D721Med (cell line): Measurements from ENCODE around the gene GNMT.

ENCODE experiments used
- DNase-seq: peaks from one replicate; pipeline ENCODE4 v3.0.0; 2011; ENCODE audit warnings: low spot score; ENCODE audit not compliant: insufficient read length
- FAIRE-seq: peaks from 2 replicates; lab custom pipeline; 2011; peaks lifted over from hg19 to GRCh38; lab: Jason Lieb, UNC
- TF ChIP-seq, protein P1 (sequence below): IDR thresholded peaks from 2 replicates; pipeline ENCODE4 v1.5.1; 2012; ENCODE audit warnings: mild to moderate bottlenecking, control low read depth; ENCODE audit not compliant: insufficient read depth; ENCODE audit errors: missing control alignments

GNMT gene

DNA sequence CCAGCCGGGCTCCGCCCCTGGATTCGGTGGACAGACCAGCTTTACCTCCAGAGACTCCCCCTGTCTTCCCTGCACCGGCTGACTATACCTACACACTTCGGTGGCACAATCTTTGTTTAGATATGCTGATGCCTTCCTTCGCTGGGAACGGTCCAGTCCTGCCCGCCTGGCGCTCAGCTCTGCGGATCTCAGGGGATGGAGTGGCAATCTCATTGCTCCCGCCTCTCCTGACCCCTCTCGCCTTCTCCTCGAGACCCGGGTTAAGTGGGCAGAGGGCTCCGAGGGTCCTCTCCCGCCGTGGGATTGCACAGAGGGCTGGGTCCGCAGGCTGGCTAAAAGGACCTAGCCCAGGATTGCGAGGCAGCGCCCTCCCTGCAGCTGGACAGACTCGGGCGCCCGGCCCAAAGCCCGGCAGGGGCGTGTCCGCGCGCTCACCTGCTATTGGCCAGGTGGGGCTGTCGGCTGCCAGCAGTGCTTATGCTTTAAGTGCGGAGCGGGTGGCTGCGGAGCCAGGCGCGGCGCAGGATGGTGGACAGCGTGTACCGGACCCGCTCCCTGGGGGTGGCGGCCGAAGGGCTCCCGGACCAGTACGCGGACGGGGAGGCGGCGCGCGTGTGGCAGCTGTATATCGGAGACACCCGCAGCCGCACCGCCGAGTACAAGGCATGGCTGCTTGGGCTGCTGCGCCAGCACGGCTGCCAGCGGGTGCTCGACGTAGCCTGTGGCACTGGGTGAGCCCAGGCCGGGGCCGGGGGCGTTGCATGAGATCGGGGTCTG is at the start of gene GNMT:
GNMT (plus strand) TSS at position 512 of the 777 bp plus-strand sequence; CDS start at position 526, 14 bp downstream.
- no peak for FAIRE-seq
- DNase-seq: no peak
- TF ChIP-seq, protein P1, sequence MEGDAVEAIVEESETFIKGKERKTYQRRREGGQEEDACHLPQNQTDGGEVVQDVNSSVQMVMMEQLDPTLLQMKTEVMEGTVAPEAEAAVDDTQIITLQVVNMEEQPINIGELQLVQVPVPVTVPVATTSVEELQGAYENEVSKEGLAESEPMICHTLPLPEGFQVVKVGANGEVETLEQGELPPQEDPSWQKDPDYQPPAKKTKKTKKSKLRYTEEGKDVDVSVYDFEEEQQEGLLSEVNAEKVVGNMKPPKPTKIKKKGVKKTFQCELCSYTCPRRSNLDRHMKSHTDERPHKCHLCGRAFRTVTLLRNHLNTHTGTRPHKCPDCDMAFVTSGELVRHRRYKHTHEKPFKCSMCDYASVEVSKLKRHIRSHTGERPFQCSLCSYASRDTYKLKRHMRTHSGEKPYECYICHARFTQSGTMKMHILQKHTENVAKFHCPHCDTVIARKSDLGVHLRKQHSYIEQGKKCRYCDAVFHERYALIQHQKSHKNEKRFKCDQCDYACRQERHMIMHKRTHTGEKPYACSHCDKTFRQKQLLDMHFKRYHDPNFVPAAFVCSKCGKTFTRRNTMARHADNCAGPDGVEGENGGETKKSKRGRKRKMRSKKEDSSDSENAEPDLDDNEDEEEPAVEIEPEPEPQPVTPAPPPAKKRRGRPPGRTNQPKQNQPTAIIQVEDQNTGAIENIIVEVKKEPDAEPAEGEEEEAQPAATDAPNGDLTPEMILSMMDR: no peak

DNA sequence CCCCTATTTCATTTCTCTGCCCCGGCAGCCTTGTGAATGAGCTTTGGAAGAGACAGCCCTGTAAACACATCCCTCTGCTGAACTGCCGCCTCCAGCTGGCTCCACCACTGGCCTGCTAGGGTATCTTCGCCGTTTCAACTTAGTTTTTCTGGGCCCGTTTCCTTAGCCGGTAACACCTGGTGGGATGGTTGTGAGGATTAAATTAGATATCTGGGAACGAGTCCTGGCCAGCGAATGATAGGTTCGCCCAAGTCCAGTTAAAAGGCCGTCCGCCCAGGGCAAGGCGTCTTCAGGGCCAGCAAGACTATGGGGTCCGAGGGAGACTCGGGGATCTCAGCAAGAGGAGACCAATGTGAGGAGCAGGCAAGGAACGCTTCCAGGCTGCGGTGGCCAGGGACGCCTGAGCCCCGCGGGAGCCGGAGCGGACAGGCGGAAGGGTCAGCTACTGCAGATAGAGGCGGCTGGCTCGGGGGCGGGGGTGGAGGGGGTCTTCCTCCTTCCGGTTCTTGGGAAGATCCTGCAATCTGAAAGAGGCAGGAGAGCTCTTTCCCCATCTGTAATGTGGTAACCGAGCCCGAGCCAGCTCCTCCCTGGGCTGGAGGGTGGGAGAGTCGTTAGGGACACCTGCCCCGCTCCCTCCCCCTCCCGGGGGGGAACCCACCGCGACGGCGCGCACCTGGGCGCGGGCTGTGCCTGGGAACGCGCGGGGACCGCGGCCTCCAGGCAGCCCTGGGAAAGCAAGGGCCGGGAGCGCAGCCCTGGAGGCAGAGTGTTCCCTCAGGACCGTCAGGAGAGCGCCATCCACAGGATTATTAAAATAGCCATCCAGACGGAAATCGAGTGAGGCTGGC is 49.2 kb upstream of the GNMT start:
- no peak for FAIRE-seq
- DNase-seq: no peak
- TF ChIP-seq, protein P1: no peak

DNA sequence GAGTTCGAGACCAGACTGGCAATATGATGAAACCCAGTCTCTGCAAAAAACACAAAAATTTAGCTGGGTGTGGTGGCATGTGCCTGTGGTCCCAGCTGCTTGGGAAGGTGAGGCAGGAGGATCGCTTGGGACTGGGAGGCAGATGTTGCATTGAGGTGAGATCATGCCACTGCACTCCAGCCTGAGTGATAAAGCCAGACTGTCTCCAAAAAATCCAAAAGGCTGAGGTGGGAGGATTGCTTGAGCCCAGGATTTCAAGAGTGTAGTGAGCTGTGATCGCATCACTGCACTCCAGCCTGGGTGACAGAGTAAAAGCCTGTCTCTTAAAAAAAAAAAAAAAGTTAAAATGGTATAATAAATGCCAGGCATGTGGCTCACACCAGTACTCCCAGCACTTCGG is 46.0 kb upstream of the GNMT start:
- no peak for DNase-seq
- TF ChIP-seq, protein P1: no peak
- FAIRE-seq: no peak

DNA sequence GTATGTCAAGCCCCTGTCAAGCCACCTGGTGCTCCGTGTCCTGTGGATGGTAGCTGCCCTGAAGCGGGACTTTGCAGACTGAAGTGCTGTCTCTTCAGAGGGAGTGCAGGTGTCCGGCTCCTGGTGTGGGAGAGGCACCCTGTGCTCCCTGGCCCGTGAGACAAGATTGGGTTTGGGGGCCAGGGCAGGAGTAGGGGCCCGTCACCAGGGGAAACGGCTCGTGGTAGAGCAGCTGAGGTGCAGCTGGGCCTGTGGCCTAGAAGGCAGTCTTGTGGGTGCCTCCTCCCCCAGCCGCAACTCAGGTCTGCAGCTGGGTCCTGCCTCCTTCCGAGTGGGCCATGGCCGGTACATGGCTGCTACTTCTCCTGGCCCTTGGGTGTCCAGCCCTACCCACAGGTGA is 44.8 kb upstream of the GNMT start, which contains the start of gene PTCRA:
PTCRA (plus strand) TSS at position 322 of the 400 bp plus-strand sequence; CDS start at position 339, 17 bp downstream.
- DNase-seq (no peak), FAIRE-seq (no peak)
- TF ChIP-seq, protein P1: no peak

DNA sequence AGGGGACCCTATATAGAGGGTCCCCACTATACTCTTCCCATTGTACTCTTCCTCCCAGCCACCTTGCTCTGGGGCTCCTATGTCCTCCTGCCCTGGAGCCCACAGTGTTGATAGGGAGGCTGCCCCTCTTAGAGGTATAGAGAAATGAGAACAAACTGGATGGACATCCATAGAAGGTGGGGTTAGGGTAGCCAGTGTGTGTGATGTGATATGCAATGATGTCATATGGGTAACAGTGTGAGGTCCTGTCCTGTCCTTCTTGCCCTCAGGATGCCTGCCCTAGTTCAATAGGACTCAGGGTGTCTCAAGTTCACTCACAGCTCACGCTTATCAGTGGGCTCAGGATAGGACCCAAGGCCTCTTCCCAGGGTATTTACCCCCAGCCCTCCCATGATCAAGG is 44.3 kb upstream of the GNMT start:
- DNase-seq: no peak
- TF ChIP-seq, protein P1: no peak
- no peak for FAIRE-seq

DNA sequence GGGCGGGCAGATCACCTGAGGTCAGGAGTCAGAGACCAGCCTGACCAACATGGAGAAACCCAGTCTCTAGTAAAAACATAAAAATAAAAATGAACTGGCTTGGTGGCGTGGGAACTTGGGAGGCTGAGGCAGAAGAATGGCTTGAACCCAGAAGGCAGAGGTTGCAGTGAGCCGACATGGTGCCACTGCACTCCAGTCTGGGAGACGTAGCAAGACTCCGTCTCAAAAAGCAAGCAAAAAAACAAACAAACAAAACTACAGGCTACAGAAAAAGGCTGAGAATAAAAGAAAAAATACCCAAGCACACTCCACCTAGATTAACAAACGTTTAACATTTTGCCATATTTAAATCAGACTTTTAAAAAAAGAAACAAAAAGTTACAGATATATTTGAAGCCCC is 38.8 kb upstream of the GNMT start:
- DNase-seq (no peak), FAIRE-seq (no peak)
- TF ChIP-seq, protein P1: no peak
